Stimulated activated CD4-positive, alpha-beta T cell treated with anti-CD3 and anti-CD28 coated beads, Interleukin-12 subunit alpha, Interleukin-12 subunit beta, amount 100 ng/mL, for 48 hours (primary cell): ENCODE results near the gene PRKCB.

ENCODE experiments used
- DNase-seq, 3 donors: peaks; one replicate each; pipeline ENCODE4 v3.0.0-alpha.2; 2020; ENCODE audit warnings: low read depth in 2 of 3, low spot score in 1 of 3

The PRKCB gene

GRCh38 chr16:23863511-23864422, 28.0 kb downstream of the PRKCB start:
- no peak for DNase-seq

- DNase-seq: no peak
Observed at GRCh38 chr16:23865853-23866252, 30.1 kb downstream of the PRKCB start.

- DNase-seq: no peak
Observed at GRCh38 chr16:23866621-23867020, 30.8 kb downstream of the PRKCB start.

GRCh38 chr16:23867566-23867965, 31.8 kb downstream of the PRKCB start:
- DNase-seq: no peak

GRCh38 chr16:23868136-23868535, 32.4 kb downstream of the PRKCB start:
- DNase-seq: no peak

GRCh38 chr16:23869052-23869451, 33.3 kb downstream of the PRKCB start:
- peak in 1 of 3 donors; percentile 25 for DNase-seq

GRCh38 chr16:23871924-23872323, 36.1 kb downstream of the PRKCB start:
- DNase-seq: no peak

GRCh38 chr16:23874613-23875294, 39.0 kb downstream of the PRKCB start:
- no peak for DNase-seq

- DNase-seq: no peak
Observed at GRCh38 chr16:23876256-23876896, 40.6 kb downstream of the PRKCB start.

- DNase-seq: no peak
Observed at GRCh38 chr16:23877107-23878070, 41.6 kb downstream of the PRKCB start.

GRCh38 chr16:23879735-23880373, 44.1 kb downstream of the PRKCB start:
- no peak for DNase-seq

GRCh38 chr16:23889189-23889588, 53.4 kb downstream of the PRKCB start:
- DNase-seq: no peak

- DNase-seq: no peak
Observed at GRCh38 chr16:23893986-23894385, 58.2 kb downstream of the PRKCB start.

GRCh38 chr16:23895052-23895451, 59.3 kb downstream of the PRKCB start:
- no peak for DNase-seq

- no peak for DNase-seq
Observed at GRCh38 chr16:23896832-23897821, 61.3 kb downstream of the PRKCB start.

GRCh38 chr16:23898682-23899430, 63.1 kb downstream of the PRKCB start:
- no peak for DNase-seq

- no peak for DNase-seq
Observed at GRCh38 chr16:23899869-23900268, 64.1 kb downstream of the PRKCB start.

- no peak for DNase-seq
Observed at GRCh38 chr16:23900480-23901177, 64.8 kb downstream of the PRKCB start.
